GM18907 (cell line): Measurements from ENCODE around the gene CHST15.
A peak's percentile ranks its signal among the peaks of the same experiment; 100 is the strongest.

Experiments used
- ATAC-seq: cut with Tn5 transposase; IDR thresholded peaks from one replicate; pipeline ENCODE4 v1.9.1; 2021; ENCODE audit warnings: mild to moderate bottlenecking, moderate library complexity; ENCODE audit not compliant: unreplicated experiment

CHST15 gene

GRCh38 chr10:124083740-124084397, 9.5 kb downstream of the CHST15 start:
- ATAC-seq: no peak

GRCh38 chr10:124083047-124083739, 10.2 kb downstream of the CHST15 start:
- ATAC-seq: no peak

GRCh38 chr10:124082555-124082954, 10.8 kb downstream of the CHST15 start:
- ATAC-seq: no peak

GRCh38 chr10:124081547-124082140, 11.8 kb downstream of the CHST15 start:
- no peak for ATAC-seq

GRCh38 chr10:124079864-124080263, 13.5 kb downstream of the CHST15 start:
- ATAC-seq: no peak

- ATAC-seq: no peak
These were observed 14.7 kb downstream of the CHST15 start for GRCh38 chr10:124078714-124079113.

- no peak for ATAC-seq
These were observed 15.4 kb downstream of the CHST15 start for GRCh38 chr10:124078028-124078427.

GRCh38 chr10:124077208-124077993, 16.0 kb downstream of the CHST15 start:
- no peak for ATAC-seq

GRCh38 chr10:124076148-124076733, 17.2 kb downstream of the CHST15 start:
- ATAC-seq: no peak

- ATAC-seq: no peak
These were observed 18.0 kb downstream of the CHST15 start for GRCh38 chr10:124075231-124075955.

- ATAC-seq: no peak
These were observed 18.8 kb downstream of the CHST15 start for GRCh38 chr10:124074501-124075109.

GRCh38 chr10:124073978-124074377, 19.4 kb downstream of the CHST15 start:
- ATAC-seq: no peak

GRCh38 chr10:124072541-124072940, 20.9 kb downstream of the CHST15 start:
- ATAC-seq: no peak

GRCh38 chr10:124072106-124072505, 21.3 kb downstream of the CHST15 start:
- ATAC-seq: peak; percentile 54

GRCh38 chr10:124071141-124071540, 22.3 kb downstream of the CHST15 start:
- ATAC-seq: no peak

GRCh38 chr10:124070666-124071065, 22.7 kb downstream of the CHST15 start:
- no peak for ATAC-seq

- no peak for ATAC-seq
These were observed 23.8 kb downstream of the CHST15 start for GRCh38 chr10:124069341-124070264.

GRCh38 chr10:124068929-124069328, 24.5 kb downstream of the CHST15 start:
- no peak for ATAC-seq
